H9 (cell line): Measurements from ENCODE around the gene ARHGAP26. TPM values are rescaled to one million over a fixed set of nuclear protein-coding genes. Genes with fewer than 3 reads are reported as not detected.

ENCODE experiments used
- DNase-seq: peaks from one replicate; pipeline ENCODE4 v3.0.0-alpha.2; 2017
- H2AFZ ChIP-seq: one replicate; pipeline ENCODE4 v1.6.1; 2013; ENCODE audit warnings: mild to moderate bottlenecking, low read length, control low read depth, moderate library complexity
- H2AK5ac ChIP-seq: 2 replicates; pipeline ENCODE4 v1.6.1; 2013; ENCODE audit warnings: low read length, control low read depth, mixed read lengths; ENCODE audit not compliant: insufficient read length
- H2BK120ac ChIP-seq: one replicate; pipeline ENCODE4 v1.6.1; 2013; ENCODE audit warnings: low read depth, mild to moderate bottlenecking, low read length, control low read depth, inconsistent platforms; ENCODE audit not compliant: poor library complexity, severe bottlenecking
- H2BK12ac ChIP-seq: 2 replicates; pipeline ENCODE4 v1.6.1; 2013; ENCODE audit warnings: low read length, control low read depth, mixed read lengths, low read depth; ENCODE audit not compliant: insufficient read length
- H2BK15ac ChIP-seq: 2 replicates; pipeline ENCODE4 v1.6.1; 2013; ENCODE audit warnings: low read depth, low read length, control low read depth
- H2BK20ac ChIP-seq: one replicate; pipeline ENCODE4 v1.6.1; 2013; ENCODE audit warnings: low read depth, mild to moderate bottlenecking, low read length, control low read depth, inconsistent platforms; ENCODE audit not compliant: poor library complexity, severe bottlenecking
- H2BK5ac ChIP-seq: 2 replicates; pipeline ENCODE4 v1.6.1; 2013; ENCODE audit warnings: low read length, control low read depth, mixed read lengths; ENCODE audit not compliant: insufficient read length
- H3K14ac ChIP-seq: 2 replicates; pipeline ENCODE4 v1.6.1; 2013; ENCODE audit warnings: low read length, control low read depth; ENCODE audit not compliant: insufficient read depth
- H3K18ac ChIP-seq: 2 replicates; pipeline ENCODE4 v1.6.1; 2013; ENCODE audit warnings: low read depth, mild to moderate bottlenecking, mixed read lengths, low read length, control low read depth; ENCODE audit not compliant: insufficient read length
- H3K23ac ChIP-seq: 2 replicates; pipeline ENCODE4 v1.6.1; 2013; ENCODE audit warnings: low read length, control low read depth, mixed read lengths, low read depth; ENCODE audit not compliant: insufficient read length
- H3K23me2 ChIP-seq: 2 replicates; pipeline ENCODE4 v1.6.1; 2013; ENCODE audit warnings: low read depth, mild to moderate bottlenecking, mixed read lengths, low read length, control low read depth; ENCODE audit not compliant: insufficient read length, poor library complexity, severe bottlenecking
- H3K27ac ChIP-seq: 2 replicates; pipeline ENCODE4 v1.5.1; 2013; ENCODE audit warnings: low read length, control low read depth, mixed read lengths, low read depth; ENCODE audit not compliant: insufficient read length
- H3K27me3 ChIP-seq: 2 replicates; pipeline ENCODE4 v1.6.1; 2013; ENCODE audit warnings: low read length, control low read depth, inconsistent platforms; ENCODE audit not compliant: insufficient read depth
- H3K4ac ChIP-seq: 2 replicates; pipeline ENCODE4 v1.6.1; 2013; ENCODE audit warnings: low read depth, mild to moderate bottlenecking, control low read depth, inconsistent platforms, low read length, moderate library complexity
- H3K4me1 ChIP-seq: 2 replicates; pipeline ENCODE4 v1.6.1; 2013; ENCODE audit warnings: low read length, control low read depth, inconsistent platforms; ENCODE audit not compliant: insufficient read depth
- H3K4me2 ChIP-seq: 2 replicates; pipeline ENCODE4 v1.6.1; 2013; ENCODE audit warnings: low read length, control low read depth, mixed read lengths; ENCODE audit not compliant: insufficient read length, insufficient read depth
- H3K56ac ChIP-seq: 2 replicates; pipeline ENCODE4 v1.6.1; 2013; ENCODE audit warnings: low read depth, mild to moderate bottlenecking, mixed read lengths, low read length, control low read depth; ENCODE audit not compliant: insufficient read length
- H3K79me1 ChIP-seq: 2 replicates; pipeline ENCODE4 v1.6.1; 2013; ENCODE audit warnings: low read depth, mild to moderate bottlenecking, moderate library complexity, low read length, control low read depth, inconsistent platforms; ENCODE audit not compliant: insufficient read depth, poor library complexity, severe bottlenecking
- H3K79me2 ChIP-seq: 2 replicates; pipeline ENCODE4 v1.6.1; 2013; ENCODE audit warnings: low read length, control low read depth, inconsistent platforms; ENCODE audit not compliant: insufficient read depth
- H3K9ac ChIP-seq: 2 replicates; pipeline ENCODE4 v1.6.1; 2013; ENCODE audit warnings: low read length, control low read depth, mixed read lengths; ENCODE audit not compliant: insufficient read length; ENCODE audit errors: extremely low read depth
- H3K9me3 ChIP-seq: one replicate; pipeline ENCODE4 v1.6.1; 2013; ENCODE audit warnings: low read depth, low read length, inconsistent platforms; ENCODE audit not compliant: control insufficient read depth
- H3T11ph ChIP-seq: one replicate; pipeline ENCODE4 v1.6.1; 2013; ENCODE audit warnings: mild to moderate bottlenecking, low read length, control low read depth, inconsistent platforms
- H4K20me1 ChIP-seq: one replicate; pipeline ENCODE4 v1.6.1; 2013; ENCODE audit not compliant: control insufficient read depth, insufficient read length, insufficient read depth
- H4K5ac ChIP-seq: 2 replicates; pipeline ENCODE4 v1.6.1; 2013; ENCODE audit warnings: low read depth, mild to moderate bottlenecking, mixed read lengths, low read length, control low read depth; ENCODE audit not compliant: insufficient read length
- H4K8ac ChIP-seq: replicated peaks from 2 replicates; pipeline ENCODE4 v1.6.1; 2013; ENCODE audit warnings: low read length, control low read depth, mixed read lengths, low read depth; ENCODE audit not compliant: insufficient read length
- H4K91ac ChIP-seq: 2 replicates; pipeline ENCODE4 v1.6.1; 2013; ENCODE audit warnings: low read depth, mild to moderate bottlenecking, moderate library complexity, mixed read lengths, low read length, control low read depth; ENCODE audit not compliant: insufficient read length
- H3K27ac Mint-ChIP-seq, 3 experiments: 2 replicates in 2 of 3; 3 replicates in 1 of 3; pipeline ENCODE4 v1.8.0; 2020 to 2021; ENCODE audit warnings: mixed read lengths in 3 of 3, mild to moderate bottlenecking in 1 of 3, moderate library complexity in 1 of 3
- H3K27me3 Mint-ChIP-seq: 2 replicates; pipeline ENCODE4 v1.8.0; 2021; ENCODE audit warnings: low read depth, mild to moderate bottlenecking, moderate library complexity, mixed read lengths
- H3K36me3 Mint-ChIP-seq, 3 experiments: 2 replicates in 2 of 3; 3 replicates in 1 of 3; pipeline ENCODE4 v1.8.0; 2020 to 2021; ENCODE audit warnings: low read depth in 3 of 3, mixed read lengths in 3 of 3; ENCODE audit not compliant: insufficient read depth in 1 of 3
- H3K4me1 Mint-ChIP-seq, 2 experiments: 2 replicates each; pipeline ENCODE4 v1.8.0; 2020; ENCODE audit warnings: mixed read lengths in 2 of 2
- H3K4me3 Mint-ChIP-seq, 2 experiments: 2 replicates in 1 of 2; 3 replicates in 1 of 2; pipeline ENCODE4 v1.8.0; 2020 to 2021; ENCODE audit warnings: mild to moderate bottlenecking in 2 of 2, mixed read lengths in 2 of 2, moderate library complexity in 1 of 2
- H3K9me3 Mint-ChIP-seq, 2 experiments: 2 replicates in 1 of 2; 3 replicates in 1 of 2; pipeline ENCODE4 v1.8.0; 2020; ENCODE audit warnings: mild to moderate bottlenecking in 2 of 2, mixed read lengths in 2 of 2, moderate library complexity in 1 of 2
- WGBS: extraction: QIAGEN DNeasy Blood & Tissue Kit; methylation state at CpG from one replicate; pipeline ENCODE4 v1.1.7; 2013; ENCODE audit warnings: missing lambda C conversion rate, low lambda C conversion rate, mixed read lengths; ENCODE audit not compliant: insufficient read length; ENCODE audit errors: extremely low coverage; 5-methylcytosine and 5-hydroxymethylcytosine counted together
- total RNA-seq: library from RNA; stranded (reverse); gene quantifications from 2 replicates; pipeline ENCODE4 v1.2.1, GENCODE V29; 2021
- TF ChIP-seq, protein P1 (sequence below): fragments of 200-600 bp; sonication (generic); conservative IDR thresholded peaks from 3 replicates; pipeline ENCODE4 v1.8.0; 2021; ENCODE audit warnings: antibody characterized with exemption, mild to moderate bottlenecking

Gene ARHGAP26
- total RNA-seq, 1 experiment from 2014 or later: 13.8 TPM

DNA sequence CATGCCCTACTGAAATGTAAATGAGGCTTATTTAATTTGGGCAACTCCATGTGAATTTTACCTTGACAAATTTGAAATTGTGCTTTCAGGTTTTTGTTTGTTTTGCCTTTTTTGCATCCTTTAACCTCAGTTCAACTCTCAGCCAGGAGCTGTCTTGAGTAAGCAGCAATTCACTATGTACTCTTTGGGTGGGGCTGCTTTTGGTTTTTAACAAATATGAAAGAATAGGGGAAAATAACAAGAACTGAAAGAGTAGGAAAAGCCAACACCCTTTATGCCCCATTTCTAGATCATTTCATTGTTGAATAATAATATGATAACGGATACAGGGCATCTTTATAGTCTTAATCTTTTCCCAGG is 192.0 kb downstream of the ARHGAP26 start:
- no peak overlapping the region for H2BK15ac ChIP-seq
- H3K79me1 ChIP-seq: no peaks in the 10 kb centered on the region
- H3K9me3 ChIP-seq: no peaks in the 10 kb centered on the region
- no peak overlapping the region for H3K27ac ChIP-seq
- H3K27ac Mint-ChIP-seq: no peak overlapping the region
- no peak overlapping the region for H2BK20ac ChIP-seq
- H3K23ac ChIP-seq: no peak overlapping the region
- no peaks in the 10 kb centered on the region for H3K79me2 ChIP-seq
- no peaks in the 10 kb centered on the region for H3K4me1 ChIP-seq
- H3K9me3 Mint-ChIP-seq: no peaks in the 10 kb centered on the region; a peak in 1 of 5 replicates
- no peak overlapping the region for H3K14ac ChIP-seq
- H2BK120ac ChIP-seq: no peak overlapping the region
- no peak overlapping the region for H2BK12ac ChIP-seq
- no peak overlapping the region for H3K56ac ChIP-seq
- H4K20me1 ChIP-seq: no peaks in the 10 kb centered on the region
- H3K4me3 Mint-ChIP-seq: no peak overlapping the region
- H2AFZ ChIP-seq: no peak overlapping the region
- H2AK5ac ChIP-seq: no peak overlapping the region
- H2BK5ac ChIP-seq: no peak overlapping the region
- H3K18ac ChIP-seq: no peak overlapping the region
- H4K5ac ChIP-seq: no peak overlapping the region
- H3K4me1 Mint-ChIP-seq: peaks cover 3 to 6% of the 10 kb centered on the region in 2 experiments; a peak in 3 of 4 replicates
- TF ChIP-seq, protein P1, sequence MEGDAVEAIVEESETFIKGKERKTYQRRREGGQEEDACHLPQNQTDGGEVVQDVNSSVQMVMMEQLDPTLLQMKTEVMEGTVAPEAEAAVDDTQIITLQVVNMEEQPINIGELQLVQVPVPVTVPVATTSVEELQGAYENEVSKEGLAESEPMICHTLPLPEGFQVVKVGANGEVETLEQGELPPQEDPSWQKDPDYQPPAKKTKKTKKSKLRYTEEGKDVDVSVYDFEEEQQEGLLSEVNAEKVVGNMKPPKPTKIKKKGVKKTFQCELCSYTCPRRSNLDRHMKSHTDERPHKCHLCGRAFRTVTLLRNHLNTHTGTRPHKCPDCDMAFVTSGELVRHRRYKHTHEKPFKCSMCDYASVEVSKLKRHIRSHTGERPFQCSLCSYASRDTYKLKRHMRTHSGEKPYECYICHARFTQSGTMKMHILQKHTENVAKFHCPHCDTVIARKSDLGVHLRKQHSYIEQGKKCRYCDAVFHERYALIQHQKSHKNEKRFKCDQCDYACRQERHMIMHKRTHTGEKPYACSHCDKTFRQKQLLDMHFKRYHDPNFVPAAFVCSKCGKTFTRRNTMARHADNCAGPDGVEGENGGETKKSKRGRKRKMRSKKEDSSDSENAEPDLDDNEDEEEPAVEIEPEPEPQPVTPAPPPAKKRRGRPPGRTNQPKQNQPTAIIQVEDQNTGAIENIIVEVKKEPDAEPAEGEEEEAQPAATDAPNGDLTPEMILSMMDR: no peak
- H3K27me3 ChIP-seq: no peaks in the 10 kb centered on the region
- no peaks in the 10 kb centered on the region for H3K23me2 ChIP-seq
- H3K27me3 Mint-ChIP-seq: no peaks in the 10 kb centered on the region
- no peak overlapping the region for H4K91ac ChIP-seq
- DNase-seq: no peak
- no peak overlapping the region for H3K4me2 ChIP-seq
- H3T11ph ChIP-seq: no peak overlapping the region
- no peak overlapping the region for H4K8ac ChIP-seq
- no peak overlapping the region for H3K9ac ChIP-seq
- H3K36me3 Mint-ChIP-seq: peaks cover 0 to 6% (median 3%) of the 10 kb centered on the region in 3 experiments; a peak in 4 of 7 replicates
- no peak overlapping the region for H3K4ac ChIP-seq
- WGBS: no CpG with 5 or more reads among the region's 1 CpG
